HFFc6 (cell line): Measurements from ENCODE around the gene THADA. TPM values are rescaled to one million over a fixed set of nuclear protein-coding genes. Genes with fewer than 3 reads are reported as not detected.

Experiments used
- DNase-seq: peaks from one replicate; pipeline ENCODE4 v3.0.0-alpha.2; 2018
- H3K27ac Mint-ChIP-seq: 2 replicates; pipeline ENCODE4 v1.8.0; 2020; ENCODE audit warnings: mild to moderate bottlenecking, mixed read lengths
- H3K27me3 Mint-ChIP-seq: 2 replicates; pipeline ENCODE4 v1.8.0; 2021; ENCODE audit warnings: mild to moderate bottlenecking, moderate library complexity, mixed read lengths; ENCODE audit not compliant: insufficient read depth
- H3K36me3 Mint-ChIP-seq: 2 replicates; pipeline ENCODE4 v1.8.0; 2021; ENCODE audit warnings: low read depth, mixed read lengths
- H3K4me1 Mint-ChIP-seq: 2 replicates; pipeline ENCODE4 v1.8.0; 2020; ENCODE audit warnings: low read depth, mixed read lengths
- H3K4me3 Mint-ChIP-seq: 2 replicates; pipeline ENCODE4 v1.8.0; 2020; ENCODE audit warnings: mild to moderate bottlenecking, moderate library complexity, mixed read lengths
- H3K9me3 Mint-ChIP-seq: 2 replicates; pipeline ENCODE4 v1.8.0; 2020; ENCODE audit warnings: mild to moderate bottlenecking, mixed read lengths
- CTCF ChIP-seq: fragments of 200-600 bp; sonication (generic); IDR thresholded peaks from 2 replicates; pipeline ENCODE4 v1.5.0; 2021; ENCODE audit warnings: antibody characterized with exemption, mild to moderate bottlenecking
- total RNA-seq, 6 experiments: library from RNA; stranded (reverse); fragmentation: NEBNext Ultra II Directional; extraction: Animal tissue kit (Norgen Biotek cat#: 25700); gene quantifications; 2 replicates in 1 of 6; 3 replicates in 5 of 6; pipeline ENCODE4 v1.2.3, GENCODE V29; 2021

Gene THADA
- total RNA-seq, 6 experiments from 2014 or later, result 14.3 to 20.5 (median 17.3) TPM

- DNase-seq, result peak; percentile 77
- H3K9me3 Mint-ChIP-seq, result no peaks in the 10 kb centered on the region
- peaks cover 25% of the 10 kb centered on the region for H3K4me1 Mint-ChIP-seq
Measured at GRCh38 chr2:43356774-43357173, 239.1 kb downstream of the THADA start.

GRCh38 chr2:43355399-43355798 is 240.4 kb downstream of the THADA start:
- H3K4me3 Mint-ChIP-seq, result no peak overlapping the region

More at GRCh38 chr2:43356774-43357173, 239.1 kb downstream of the THADA start:
- TF ChIP-seq CTCF, result no peak
- H3K27me3 Mint-ChIP-seq, result no peaks in the 10 kb centered on the region
- no peak overlapping the region for H3K27ac Mint-ChIP-seq
- no peaks in the 10 kb centered on the region for H3K36me3 Mint-ChIP-seq
- H3K4me3 Mint-ChIP-seq, result no peak overlapping the region

GRCh38 chr2:43349904-43350303 is 245.9 kb downstream of the THADA start:
- H3K4me3 Mint-ChIP-seq, result no peak overlapping the region
- H3K27me3 Mint-ChIP-seq, result no peaks in the 10 kb centered on the region
- H3K27ac Mint-ChIP-seq, result peak overlapping the region; percentile 6
- H3K9me3 Mint-ChIP-seq, result no peaks in the 10 kb centered on the region
- no peaks in the 10 kb centered on the region; the same call in 1 of the 2 replicates for H3K36me3 Mint-ChIP-seq
- DNase-seq, result no peak
- H3K4me1 Mint-ChIP-seq, result peaks cover 26% of the 10 kb centered on the region
- no peak for TF ChIP-seq CTCF

More at GRCh38 chr2:43355399-43355798, 240.4 kb downstream of the THADA start:
- Mint-ChIP-seq H3K4me1 (peaks cover 18% of the 10 kb centered on the region), H3K36me3 (no peaks in the 10 kb centered on the region), H3K27ac (no peak overlapping the region), H3K27me3 (no peaks in the 10 kb centered on the region), H3K9me3 (no peaks in the 10 kb centered on the region)
- no peak for DNase-seq
- TF ChIP-seq CTCF, result no peak

GRCh38 chr2:43348908-43349661 is 246.8 kb downstream of the THADA start:
- H3K27ac Mint-ChIP-seq, result peak overlapping the region; percentile 75
- no peaks in the 10 kb centered on the region; the same call in 1 of the 2 replicates for H3K36me3 Mint-ChIP-seq
- DNase-seq, result peak; percentile 49
- peaks cover 34% of the 10 kb centered on the region for H3K4me1 Mint-ChIP-seq
- no peak for TF ChIP-seq CTCF
- no peaks in the 10 kb centered on the region for H3K27me3 Mint-ChIP-seq
- H3K4me3 Mint-ChIP-seq, result no peak overlapping the region
- H3K9me3 Mint-ChIP-seq, result no peaks in the 10 kb centered on the region

GRCh38 chr2:43347746-43348145 is 248.1 kb downstream of the THADA start:
- no peak for DNase-seq

More at GRCh38 chr2:43347746-43348145, 248.1 kb downstream of the THADA start:
- H3K9me3 Mint-ChIP-seq, result no peaks in the 10 kb centered on the region
- no peak overlapping the region; the same call in 1 of the 2 replicates for H3K4me3 Mint-ChIP-seq
- no peaks in the 10 kb centered on the region; the same call in 1 of the 2 replicates for H3K36me3 Mint-ChIP-seq
- no peaks in the 10 kb centered on the region for H3K27me3 Mint-ChIP-seq
- no peak overlapping the region for H3K27ac Mint-ChIP-seq
- no peak for TF ChIP-seq CTCF
- H3K4me1 Mint-ChIP-seq, result peaks cover 47% of the 10 kb centered on the region
